DND-41 (cell line): ENCODE measurements around the gene RBM22.

Experiments used
- ATAC-seq: fragments of 200-7000 bp; cut with Tn5 transposase; 3 replicates; pipeline ENCODE4 v1.9.1; 2021; ENCODE audit warnings: low read depth; ENCODE audit not compliant: insufficient read depth
- DNase-seq: peaks from one replicate; pipeline ENCODE4 v3.0.0-alpha.2; 2020
- H2AFZ ChIP-seq: 2 replicates; pipeline ENCODE4 v1.6.0; 2012; ENCODE audit warnings: low read depth, low read length
- H3K27ac ChIP-seq: 2 replicates; pipeline ENCODE4 v1.5.1; 2012; ENCODE audit warnings: low read length, inconsistent platforms
- H3K27me3 ChIP-seq: fragments of 200-600 bp; sonication (generic); 2 replicates; pipeline ENCODE4 v1.6.0; 2012; ENCODE audit warnings: low read length, mild to moderate bottlenecking, inconsistent platforms; ENCODE audit not compliant: insufficient read depth, poor library complexity
- H3K36me3 ChIP-seq: 2 replicates; pipeline ENCODE4 v1.5.1; 2012; ENCODE audit warnings: low read length, inconsistent platforms; ENCODE audit not compliant: insufficient read depth
- H3K4me1 ChIP-seq: 2 replicates; pipeline ENCODE4 v1.5.1; 2012; ENCODE audit warnings: mild to moderate bottlenecking, low read length; ENCODE audit not compliant: insufficient read depth
- H3K4me2 ChIP-seq: 2 replicates; pipeline ENCODE4 v1.6.0; 2012; ENCODE audit warnings: mild to moderate bottlenecking, moderate library complexity, low read length, inconsistent platforms; ENCODE audit not compliant: insufficient read depth
- H3K4me3 ChIP-seq, 2 experiments: fragments of 200-600 bp in 1 of 2; shearing (Covaris generic) in 1 of 2; 2 replicates each; pipeline ENCODE4 v1.5.1; 2012 to 2016; ENCODE audit warnings: inconsistent platforms in 2 of 2, low read length in 2 of 2, mild to moderate bottlenecking in 2 of 2, low read depth in 1 of 2, moderate library complexity in 1 of 2
- H3K79me2 ChIP-seq: 2 replicates; pipeline ENCODE4 v1.6.0; 2012; ENCODE audit warnings: low read length, inconsistent platforms; ENCODE audit not compliant: insufficient read depth
- H3K9ac ChIP-seq: 2 replicates; pipeline ENCODE4 v1.6.0; 2012; ENCODE audit warnings: low read depth, mild to moderate bottlenecking, inconsistent platforms, low read length, moderate library complexity
- H3K9me3 ChIP-seq: 2 replicates; pipeline ENCODE4 v1.5.1; 2012; ENCODE audit warnings: low read length, moderate library complexity, mild to moderate bottlenecking, inconsistent platforms; ENCODE audit not compliant: insufficient read depth, severe bottlenecking
- H4K20me1 ChIP-seq: 2 replicates; pipeline ENCODE4 v1.6.0; 2012; ENCODE audit warnings: low read length; ENCODE audit not compliant: insufficient read depth
- EZH2 ChIP-seq: IDR thresholded peaks from 3 replicates; pipeline ENCODE4 v1.6.1; 2012; ENCODE audit warnings: borderline replicate concordance, low read depth, mild to moderate bottlenecking, moderate library complexity, low read length, inconsistent platforms; ENCODE audit not compliant: severe bottlenecking
- TF ChIP-seq, protein P1 (sequence below): IDR thresholded peaks from 2 replicates; pipeline ENCODE4 v1.5.1; 2012; ENCODE audit warnings: borderline replicate concordance, low read length, moderate library complexity, mild to moderate bottlenecking; ENCODE audit not compliant: poor library complexity, severe bottlenecking; ENCODE audit errors: extremely low read depth

The RBM22 gene

DNA sequence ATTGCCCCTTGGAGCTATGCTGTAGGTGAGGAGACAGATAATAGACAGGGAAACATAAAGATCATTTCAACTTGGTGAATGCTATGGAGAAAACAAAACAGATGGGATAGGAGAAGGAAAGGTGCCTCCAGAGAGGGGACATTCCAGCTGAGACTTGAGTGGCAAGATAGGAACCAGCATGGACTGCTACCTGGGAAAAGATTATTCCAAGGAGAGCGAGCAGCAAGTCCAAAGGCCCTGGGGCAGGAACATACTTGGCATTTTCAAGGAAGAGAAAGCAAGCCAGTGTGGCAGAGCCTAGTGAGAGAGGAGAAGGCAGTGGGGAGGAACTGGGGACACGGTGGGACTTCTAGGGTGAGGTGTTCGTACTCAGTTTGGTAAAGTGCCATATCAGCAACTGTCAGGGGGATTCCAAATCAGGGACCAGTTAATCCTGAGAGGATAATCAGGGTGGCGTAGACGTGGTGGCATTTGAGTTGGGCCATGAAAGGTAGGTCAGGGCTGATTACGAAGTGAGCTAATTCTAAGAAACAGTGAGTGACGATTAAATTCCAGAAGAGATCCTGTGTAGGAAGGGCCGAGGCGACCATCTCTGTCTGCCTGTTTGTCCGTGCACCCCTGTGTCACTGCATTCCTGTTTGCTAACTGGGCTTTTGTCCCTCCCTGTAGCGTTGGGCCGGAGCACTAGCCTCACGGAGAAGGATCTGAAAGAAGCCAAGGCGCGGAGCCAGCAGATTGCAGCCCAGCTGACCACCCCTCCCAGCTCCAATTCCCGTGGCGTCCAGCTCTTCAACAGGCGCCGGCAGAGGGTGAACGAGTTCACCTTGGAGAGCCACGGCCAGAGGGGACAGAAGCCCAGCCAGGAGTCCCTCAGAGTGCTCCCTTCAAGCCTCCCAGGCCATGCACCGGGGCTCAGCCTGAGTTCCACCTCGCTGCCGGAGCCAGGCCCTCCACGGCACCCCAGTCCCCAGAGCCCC is 53.3 kb downstream of the RBM22 start:
- Histone ChIP-seq H3K4me1 (no peaks in the 10 kb centered on the region), H3K4me3 (no peak overlapping the region), H3K4me2 (no peak overlapping the region), H3K79me2 (no peaks in the 10 kb centered on the region), H3K9me3 (no peaks in the 10 kb centered on the region), H2AFZ (no peak overlapping the region), H3K27me3 (peaks cover 14% of the 10 kb centered on the region), H4K20me1 (no peaks in the 10 kb centered on the region), H3K27ac (no peak overlapping the region), H3K9ac (no peak overlapping the region), H3K36me3 (no peaks in the 10 kb centered on the region)
- DNase-seq (no peak), ATAC-seq (no peak)
- no peak for TF ChIP-seq EZH2
- TF ChIP-seq, protein P1, sequence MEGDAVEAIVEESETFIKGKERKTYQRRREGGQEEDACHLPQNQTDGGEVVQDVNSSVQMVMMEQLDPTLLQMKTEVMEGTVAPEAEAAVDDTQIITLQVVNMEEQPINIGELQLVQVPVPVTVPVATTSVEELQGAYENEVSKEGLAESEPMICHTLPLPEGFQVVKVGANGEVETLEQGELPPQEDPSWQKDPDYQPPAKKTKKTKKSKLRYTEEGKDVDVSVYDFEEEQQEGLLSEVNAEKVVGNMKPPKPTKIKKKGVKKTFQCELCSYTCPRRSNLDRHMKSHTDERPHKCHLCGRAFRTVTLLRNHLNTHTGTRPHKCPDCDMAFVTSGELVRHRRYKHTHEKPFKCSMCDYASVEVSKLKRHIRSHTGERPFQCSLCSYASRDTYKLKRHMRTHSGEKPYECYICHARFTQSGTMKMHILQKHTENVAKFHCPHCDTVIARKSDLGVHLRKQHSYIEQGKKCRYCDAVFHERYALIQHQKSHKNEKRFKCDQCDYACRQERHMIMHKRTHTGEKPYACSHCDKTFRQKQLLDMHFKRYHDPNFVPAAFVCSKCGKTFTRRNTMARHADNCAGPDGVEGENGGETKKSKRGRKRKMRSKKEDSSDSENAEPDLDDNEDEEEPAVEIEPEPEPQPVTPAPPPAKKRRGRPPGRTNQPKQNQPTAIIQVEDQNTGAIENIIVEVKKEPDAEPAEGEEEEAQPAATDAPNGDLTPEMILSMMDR, result no peak

DNA sequence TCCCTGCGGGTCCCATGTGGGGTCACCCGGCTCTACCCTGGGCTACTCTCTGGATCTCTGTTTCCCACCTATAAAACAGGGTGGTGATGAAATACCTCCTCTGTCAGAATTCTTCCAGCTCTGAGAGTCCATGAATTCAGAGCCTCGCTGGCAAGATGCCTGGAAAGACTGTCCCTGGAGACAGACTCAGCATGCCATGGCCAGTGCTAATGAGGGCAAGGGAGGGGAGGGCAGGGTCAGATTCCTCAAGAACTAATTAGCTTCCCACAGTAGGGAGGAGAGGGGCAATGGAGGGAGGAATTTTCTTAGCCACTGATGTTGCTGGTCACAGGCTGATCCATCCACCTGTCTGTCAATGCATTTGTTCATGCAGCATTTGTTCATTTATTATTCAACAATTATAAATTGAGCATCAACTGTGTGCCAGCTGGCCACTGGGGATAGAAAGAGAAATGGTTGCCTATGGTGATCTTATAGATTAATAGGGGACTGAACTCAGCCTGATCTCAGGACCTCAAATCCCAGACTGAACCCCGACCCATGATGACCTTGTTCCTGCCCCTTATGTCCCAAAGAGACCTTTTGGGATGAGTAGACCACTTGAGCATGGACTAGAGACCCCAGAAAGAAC is 55.7 kb downstream of the RBM22 start:
- no peak for TF ChIP-seq EZH2
- TF ChIP-seq, protein P1, result no peak
- no peak overlapping the region for H3K27ac ChIP-seq
- no peak overlapping the region for H2AFZ ChIP-seq
- DNase-seq (no peak), ATAC-seq (no peak)
- no peak overlapping the region for H3K4me2 ChIP-seq
- peaks cover 23% of the 10 kb centered on the region for H3K27me3 ChIP-seq
- no peaks in the 10 kb centered on the region for H3K79me2 ChIP-seq
- H3K4me1 ChIP-seq, result no peaks in the 10 kb centered on the region
- H3K36me3 ChIP-seq, result no peaks in the 10 kb centered on the region
- no peaks in the 10 kb centered on the region for H4K20me1 ChIP-seq
- no peak overlapping the region for H3K9ac ChIP-seq
- H3K4me3 ChIP-seq, result no peak overlapping the region
- H3K9me3 ChIP-seq, result no peaks in the 10 kb centered on the region

DNA sequence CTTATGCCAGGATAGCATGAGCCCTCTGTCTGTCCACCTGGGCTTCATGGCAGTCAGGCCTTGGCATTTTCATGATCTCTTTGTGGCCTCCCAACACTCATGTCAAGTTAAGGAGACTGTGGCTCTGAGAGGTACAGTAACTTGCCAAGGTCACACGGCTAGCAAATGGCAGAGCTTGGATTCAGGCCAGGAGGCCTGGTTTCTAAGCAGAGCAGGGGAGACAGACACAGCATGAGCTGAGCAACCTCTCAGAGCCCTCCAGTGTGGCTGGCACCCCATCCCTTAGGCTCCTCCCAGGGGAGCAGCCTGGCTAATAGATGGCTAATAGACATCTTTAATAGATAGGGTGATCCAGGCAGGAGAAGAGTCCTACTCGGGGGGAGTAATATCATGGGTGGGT is 56.3 kb downstream of the RBM22 start:
- Histone ChIP-seq H4K20me1 (no peaks in the 10 kb centered on the region), H3K4me3 (no peak overlapping the region), H3K4me2 (no peak overlapping the region), H3K27ac (no peak overlapping the region), H3K4me1 (no peaks in the 10 kb centered on the region), H3K9me3 (no peaks in the 10 kb centered on the region), H3K27me3 (peaks cover 23% of the 10 kb centered on the region), H2AFZ (no peak overlapping the region), H3K79me2 (no peaks in the 10 kb centered on the region), H3K36me3 (no peaks in the 10 kb centered on the region), H3K9ac (no peak overlapping the region)
- ATAC-seq, result no peak
- TF ChIP-seq EZH2, result no peak
- TF ChIP-seq, protein P1, result no peak
- no peak for DNase-seq
